GM12878 (cell line): ENCODE measurements around the gene WIPF1. TPM values are rescaled to one million over a fixed set of nuclear protein-coding genes. Genes with fewer than 3 reads are reported as not detected.

Experiments used
- ATAC-seq: fragments of 200-7000 bp; cut with Tn5 transposase; 3 replicates; pipeline ENCODE4 v1.9.1; 2020; ENCODE audit warnings: mild to moderate bottlenecking, moderate library complexity
- BruUV-seq: library from RNA; stranded (reverse); fragments of 400-500 nt; replicated peaks from 2 replicates; lab custom pipeline; 2021; lab: Mats Ljungman, UMichigan
- CTCF ChIA-PET: fragments of 300-600 bp; sonication (Branson Sonifier 250); formaldehyde crosslinking; extraction: SDS; loops from one replicate; lab custom pipeline; 2021; ENCODE audit warnings: inconsistent platforms; lab: Yijun Ruan, JAX
- POLR2A ChIA-PET: fragments of 350-600 bp; formaldehyde crosslinking; extraction: SDS; loops from one replicate; lab custom pipeline; 2021; ENCODE audit warnings: inconsistent platforms; lab: Charles Lee
- RAD21 ChIA-PET: fragments of 300-600 bp; sonication (Branson Sonifier 250); formaldehyde crosslinking; loops from one replicate; lab custom pipeline; 2023; ENCODE audit warnings: antibody characterized with exemption; ENCODE audit not compliant: unreplicated experiment; lab: Charles Lee
- SMC1A ChIA-PET: fragments of 300-600 bp; sonication (Branson Sonifier 250); formaldehyde crosslinking; loops from one replicate; lab custom pipeline; 2023; ENCODE audit not compliant: unreplicated experiment, uncharacterized antibody; lab: Charles Lee
- DNase-seq: peaks from one replicate; pipeline ENCODE4 v3.0.0-alpha.2; 2011; ENCODE audit warnings: low read depth, low spot score
- FAIRE-seq: peaks from 3 replicates; lab custom pipeline; 2011; peaks lifted over from hg19 to GRCh38; lab: Jason Lieb, UNC
- H2AFZ ChIP-seq: 2 replicates; pipeline ENCODE4 v1.6.0; 2011; ENCODE audit warnings: low read depth, low read length, control low read depth; ENCODE audit not compliant: control insufficient read depth
- H3K27ac ChIP-seq: 2 replicates; pipeline ENCODE4 v1.5.1; 2011; ENCODE audit warnings: control low read depth; ENCODE audit not compliant: control insufficient read depth, insufficient read depth
- H3K27me3 ChIP-seq, 2 experiments: replicated peaks in 1 of 2; 2 replicates each; pipeline versions ENCODE4 v1.6.0 to v1.6.1; 2011; ENCODE audit warnings: low read length in 1 of 2; ENCODE audit not compliant: control insufficient read depth in 2 of 2, insufficient read depth in 2 of 2
- H3K36me3 ChIP-seq, 2 experiments: 2 replicates each; pipeline ENCODE4 v1.5.1; 2011; ENCODE audit warnings: low read length in 1 of 2; ENCODE audit not compliant: control insufficient read depth in 2 of 2, insufficient read depth in 2 of 2
- H3K4me1 ChIP-seq: 2 replicates; pipeline ENCODE4 v1.6.1; 2011; ENCODE audit warnings: mild to moderate bottlenecking, low read length, moderate library complexity, mixed read lengths; ENCODE audit not compliant: control insufficient read depth, insufficient read depth
- H3K4me2 ChIP-seq: 2 replicates; pipeline ENCODE4 v1.6.0; 2011; ENCODE audit warnings: control low read depth; ENCODE audit not compliant: control insufficient read depth, insufficient read depth
- H3K4me3 ChIP-seq: fragments of 200-600 bp; sonication (generic); 2 replicates; pipeline ENCODE4 v1.5.1; 2016
- H3K79me2 ChIP-seq: 2 replicates; pipeline ENCODE4 v1.6.0; 2011; ENCODE audit warnings: low read length; ENCODE audit not compliant: control insufficient read depth, insufficient read depth
- H3K9ac ChIP-seq: 2 replicates; pipeline ENCODE4 v1.8.0; 2011; ENCODE audit warnings: low read length, control low read depth, mixed read lengths; ENCODE audit not compliant: control insufficient read depth, insufficient read depth
- H3K9me3 ChIP-seq: replicated peaks from 3 replicates; pipeline ENCODE4 v1.5.1; 2011; ENCODE audit warnings: mild to moderate bottlenecking, low read length; ENCODE audit not compliant: control insufficient read depth, insufficient read depth
- H4K20me1 ChIP-seq: 2 replicates; pipeline ENCODE4 v1.6.0; 2011; ENCODE audit not compliant: control insufficient read depth, insufficient read depth
- CHD2 ChIP-seq: IDR thresholded peaks from 2 replicates; pipeline ENCODE4 v1.6.1; 2011; ENCODE audit warnings: low read depth, low read length, improper control_type of control experiment, borderline replicate concordance
- DPF2 ChIP-seq: fragments of 450-650 bp; IDR thresholded peaks from 2 replicates; pipeline ENCODE4 v1.6.1; 2017; ENCODE audit warnings: mild to moderate bottlenecking
- EZH2 ChIP-seq: IDR thresholded peaks from 2 replicates; pipeline ENCODE4 v1.6.1; 2012; ENCODE audit warnings: low read depth, mild to moderate bottlenecking, control low read depth, inconsistent platforms, low read length, borderline replicate concordance; ENCODE audit not compliant: control insufficient read depth
- IRF3 ChIP-seq: fragments of 450-650 bp; IDR thresholded peaks from 2 replicates; pipeline ENCODE4 v1.6.1; 2014; ENCODE audit warnings: mild to moderate bottlenecking
- MEF2A ChIP-seq: IDR thresholded peaks from 2 replicates; pipeline ENCODE4 v1.6.1; 2011; ENCODE audit warnings: low read depth, mild to moderate bottlenecking, low read length, moderate library complexity; ENCODE audit not compliant: insufficient read depth
- PAX8 ChIP-seq: fragments of 450-650 bp; IDR thresholded peaks from 2 replicates; pipeline ENCODE4 v1.6.1; 2017; ENCODE audit warnings: mild to moderate bottlenecking, moderate library complexity
- PBX3 ChIP-seq: IDR thresholded peaks from 2 replicates; pipeline ENCODE4 v1.6.1; 2011; ENCODE audit warnings: mild to moderate bottlenecking, low read depth, low read length, moderate library complexity; ENCODE audit not compliant: insufficient replicate concordance
- PKNOX1 ChIP-seq: fragments of 450-650 bp; IDR thresholded peaks from 2 replicates; pipeline ENCODE4 v1.6.1; 2016; ENCODE audit warnings: mild to moderate bottlenecking
- POU2F2 ChIP-seq: IDR thresholded peaks from 3 replicates; pipeline ENCODE4 v1.6.1; 2011; ENCODE audit warnings: low read depth, mild to moderate bottlenecking, low read length, borderline replicate concordance
- SP1 ChIP-seq: IDR thresholded peaks from one replicate; pipeline ENCODE4 v1.6.1; 2011; ENCODE audit warnings: low read depth, low read length
- SREBF2 ChIP-seq: IDR thresholded peaks from 2 replicates; pipeline ENCODE4 v1.6.1; 2012; ENCODE audit warnings: mild to moderate bottlenecking, low read length
- ZBED1 ChIP-seq: IDR thresholded peaks from 2 replicates; pipeline ENCODE4 v1.6.1; 2016; ENCODE audit warnings: borderline replicate concordance
- ZNF384 ChIP-seq: IDR thresholded peaks from 2 replicates; pipeline ENCODE4 v1.6.1; 2012; ENCODE audit warnings: low read depth, mild to moderate bottlenecking, low read length, improper control_type of control experiment, borderline replicate concordance
- WGBS: methylation state at CpG from one replicate; pipeline ENCODE4 v1.1.6; 2016; ENCODE audit warnings: low lambda C conversion rate; ENCODE audit not compliant: insufficient replicate concordance, insufficient coverage; ENCODE audit errors: missing lambda C conversion rate; 5-methylcytosine and 5-hydroxymethylcytosine counted together
- in situ Hi-C: fragments of 300-500 bp; cut with MboI; formaldehyde crosslinking; loops from 9 replicates; pipeline ENCODE4 v1.14.3; 2018; ENCODE audit warnings: mixed read lengths
- intact Hi-C: fragments of 100-400 bp; cut with micrococcal nuclease; formaldehyde crosslinking; loops from one replicate; pipeline ENCODE4 v1.14.2; 2022; ENCODE audit not compliant: unreplicated experiment
- polyA plus RNA-seq, 11 experiments: library from polyadenylated mRNA; depleted of rRNA in 4 of 11; unstranded in 6 of 11; stranded (reverse) in 5 of 11; fragments of >200 nt; fragmentation: Nextera tagmentation in 4 of 11; fragmentation: Illumina TruSeq in 1 of 11; extraction: Ambion mirVana in 4 of 11; extraction: Trizol in 1 of 11; gene quantifications; 1 replicate in 1 of 11; 2 replicates in 10 of 11; pipeline versions ENCODE4 v1.2.1 to v1.2.3, GENCODE V29; 2011 to 2016; ENCODE audit warnings: inconsistent platforms in 2 of 11, missing spikeins in 2 of 11, low read depth in 1 of 11
- total RNA-seq, 4 experiments: library from RNA; depleted of rRNA in 3 of 4; stranded (reverse); fragments of >200 nt in 3 of 4; fragmentation: Illumina TruSeq in 1 of 4; extraction: Trizol in 1 of 4; gene quantifications; 2 replicates each; pipeline versions ENCODE4 v1.2.1 to v1.2.3, GENCODE V29; 2013 to 2021

WIPF1 gene
- total and polyA plus RNA-seq, 10 of the 15 experiments (the other 5 are each of a cell fraction or from before 2014, with no cell fraction given): 23.1 to 188 (median 68.9) TPM

GRCh38 chr2:174569678-174570077, 27.9 kb downstream of the WIPF1 start:
- peaks cover 22 to 50% of the 10 kb centered on the region in 2 experiments for H3K36me3 ChIP-seq
- intact Hi-C loops (no loop called here), in situ Hi-C loops (no loop called here)
- H3K27ac ChIP-seq: no peak overlapping the region
- no peaks in the 10 kb centered on the region; the same call in 1 of the 2 replicates for H3K79me2 ChIP-seq
- ChIA-PET RAD21 (interaction anchor here (0.6 kb wide), 1 partner anchor 65 kb away, joined by 5 read pairs; no protein-coding TSS in a partner anchor), SMC1A (interaction anchor here (1.0 to 1.7 kb wide), 2 partner anchors 11 to 77 kb away, joined by 3 to 5 read pairs; no protein-coding TSS in a partner anchor), CTCF (interaction anchor here (1.0 to 2.3 kb wide), 3 partner anchors 23 to 119 kb away, joined by 3 to 9 read pairs (median 3); no protein-coding TSS in a partner anchor)
- no peaks in the 10 kb centered on the region for H3K27me3 ChIP-seq
- BruUV-seq: no TSS peak
- WGBS: 61% methylated on average over 1 of the region's 1 CpG
- H3K4me3 ChIP-seq: no peak overlapping the region
- H3K9ac ChIP-seq: no peak overlapping the region
- FAIRE-seq: no peak
- H4K20me1 ChIP-seq: no peaks in the 10 kb centered on the region; the same call in 1 of the 2 replicates
- H3K9me3 ChIP-seq: no peaks in the 10 kb centered on the region
- TF ChIP-seq CHD2 (no peak), PAX8 (no peak), ZBED1 (no peak), IRF3 (no peak), EZH2 (no peak), PBX3 (no peak), ZNF384 (no peak), POU2F2 (no peak), MEF2A (no peak), SP1 (no peak), DPF2 (no peak), PKNOX1 (no peak), SREBF2 (no peak)
- TF ChIP-seq, all 136 proteins: peak for 0
- no peak overlapping the region for H2AFZ ChIP-seq
- POLR2A ChIA-PET: interaction anchor here (0.6 kb wide), 1 partner anchor 65 kb away, joined by 6 read pairs; no protein-coding TSS in a partner anchor
- H3K4me1 ChIP-seq: peaks cover 5% of the 10 kb centered on the region; the same call in 1 of the 2 replicates
- H3K4me2 ChIP-seq: no peak overlapping the region
- DNase-seq: no peak
- ATAC-seq: no peak
